Vagina (tissue), 2 donors: Measurements from ENCODE around the gene CCHCR1. TPM values are rescaled to one million over a fixed set of nuclear protein-coding genes. Genes with fewer than 3 reads are reported as not detected.

Experiments
- DNase-seq, 2 donors: peaks; one replicate each; pipeline ENCODE4 v3.0.0-alpha.2; 2017; ENCODE audit errors: extremely low spot score in 2 of 2
- H3K27ac ChIP-seq: fragments of 200-600 bp; sonication (generic); one replicate; pipeline ENCODE4 v1.5.1; 2019
- H3K27me3 ChIP-seq: fragments of 200-600 bp; sonication (generic); one replicate; pipeline ENCODE4 v1.5.1; 2019
- H3K36me3 ChIP-seq, 2 donors: fragments of 200-600 bp; sonication (generic); one replicate each; pipeline ENCODE4 v1.5.1; 2017 to 2019
- H3K4me1 ChIP-seq: fragments of 200-600 bp; sonication (generic); one replicate; pipeline ENCODE4 v1.5.1; 2019
- H3K4me3 ChIP-seq, 2 donors: fragments of 200-600 bp; sonication (generic); 1 replicate in 1 of 2; 2 replicates in 1 of 2; pipeline ENCODE4 v1.5.1; 2016 to 2019
- H3K9me3 ChIP-seq: fragments of 200-600 bp; sonication (generic); one replicate; pipeline ENCODE4 v1.5.1; 2019
- POLR2A ChIP-seq, 2 donors: fragments of 450-650 bp; IDR thresholded peaks; one replicate each; pipeline ENCODE4 v1.6.1; 2017; ENCODE audit warnings: antibody characterized with exemption in 2 of 2, mild to moderate bottlenecking in 2 of 2, moderate library complexity in 2 of 2
- POLR2AphosphoS5 ChIP-seq, 2 donors: sonication (generic); formaldehyde crosslinking; IDR thresholded peaks; one replicate each; pipeline ENCODE4 v1.9.0; 2017; ENCODE audit warnings: antibody characterized with exemption in 2 of 2, mild to moderate bottlenecking in 2 of 2, low read depth in 1 of 2; ENCODE audit not compliant: insufficient read depth in 1 of 2
- intact Hi-C: fragments of 100-400 bp; cut with DNase I; formaldehyde crosslinking; loops from one replicate; pipeline ENCODE4 v1.15.1; 2023
- total RNA-seq: library from RNA; depleted of rRNA; stranded (reverse); fragments of >200 nt; gene quantifications from one replicate; pipeline ENCODE4 v1.2.3, GENCODE V29; 2016
- TF ChIP-seq, protein P1 (sequence below), 3 experiments: fragments of 450-650 bp in 2 of 3; fragments of 200-600 bp in 1 of 3; sonication (generic) in 1 of 3; IDR thresholded peaks; one replicate each; pipeline ENCODE4 v1.5.1; 2017 to 2019; ENCODE audit warnings: antibody characterized with exemption in 3 of 3, mild to moderate bottlenecking in 2 of 3, moderate library complexity in 2 of 3

Gene CCHCR1
- total RNA-seq, 1 donor from 2014 or later: 21.9 TPM

GRCh38 chr6:31173406-31173805 is 15.8 kb upstream of the CCHCR1 start:
- Histone ChIP-seq H3K9me3 (no peaks in the 10 kb centered on the region), H3K4me1 (no peaks in the 10 kb centered on the region)
- intact Hi-C loops: no loop called here

GRCh38 chr6:31172973-31173384 is 15.4 kb upstream of the CCHCR1 start:
- Histone ChIP-seq H3K27ac (no peak overlapping the region), H3K9me3 (no peaks in the 10 kb centered on the region), H3K4me3 (no peak overlapping the region), H3K4me1 (no peaks in the 10 kb centered on the region), H3K36me3 (no peaks in the 10 kb centered on the region), H3K27me3 (no peaks in the 10 kb centered on the region)
- intact Hi-C loops: no loop called here
- TF ChIP-seq, protein P1, sequence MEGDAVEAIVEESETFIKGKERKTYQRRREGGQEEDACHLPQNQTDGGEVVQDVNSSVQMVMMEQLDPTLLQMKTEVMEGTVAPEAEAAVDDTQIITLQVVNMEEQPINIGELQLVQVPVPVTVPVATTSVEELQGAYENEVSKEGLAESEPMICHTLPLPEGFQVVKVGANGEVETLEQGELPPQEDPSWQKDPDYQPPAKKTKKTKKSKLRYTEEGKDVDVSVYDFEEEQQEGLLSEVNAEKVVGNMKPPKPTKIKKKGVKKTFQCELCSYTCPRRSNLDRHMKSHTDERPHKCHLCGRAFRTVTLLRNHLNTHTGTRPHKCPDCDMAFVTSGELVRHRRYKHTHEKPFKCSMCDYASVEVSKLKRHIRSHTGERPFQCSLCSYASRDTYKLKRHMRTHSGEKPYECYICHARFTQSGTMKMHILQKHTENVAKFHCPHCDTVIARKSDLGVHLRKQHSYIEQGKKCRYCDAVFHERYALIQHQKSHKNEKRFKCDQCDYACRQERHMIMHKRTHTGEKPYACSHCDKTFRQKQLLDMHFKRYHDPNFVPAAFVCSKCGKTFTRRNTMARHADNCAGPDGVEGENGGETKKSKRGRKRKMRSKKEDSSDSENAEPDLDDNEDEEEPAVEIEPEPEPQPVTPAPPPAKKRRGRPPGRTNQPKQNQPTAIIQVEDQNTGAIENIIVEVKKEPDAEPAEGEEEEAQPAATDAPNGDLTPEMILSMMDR (IDR thresholded peaks at IDR 0.05): no peak
- TF ChIP-seq POLR2A (IDR thresholded peaks at IDR 0.05) (no peak), POLR2AphosphoS5 (IDR thresholded peaks at IDR 0.05; ENCODE audit: insufficient read depth in 1 of 2, low read depth in 1 of 2) (no peak)
- no peak for DNase-seq

More at GRCh38 chr6:31173406-31173805, 15.8 kb upstream of the CCHCR1 start:
- TF ChIP-seq POLR2AphosphoS5 (IDR thresholded peaks at IDR 0.05; ENCODE audit: insufficient read depth in 1 of 2, low read depth in 1 of 2): no peak
- TF ChIP-seq POLR2A (IDR thresholded peaks at IDR 0.05): no peak
- TF ChIP-seq, protein P1 (IDR thresholded peaks at IDR 0.05): no peak
- no peak overlapping the region for H3K27ac ChIP-seq
- H3K4me3 ChIP-seq: no peak overlapping the region
- H3K36me3 ChIP-seq: no peaks in the 10 kb centered on the region
- no peaks in the 10 kb centered on the region for H3K27me3 ChIP-seq
- DNase-seq: no peak

DNA sequence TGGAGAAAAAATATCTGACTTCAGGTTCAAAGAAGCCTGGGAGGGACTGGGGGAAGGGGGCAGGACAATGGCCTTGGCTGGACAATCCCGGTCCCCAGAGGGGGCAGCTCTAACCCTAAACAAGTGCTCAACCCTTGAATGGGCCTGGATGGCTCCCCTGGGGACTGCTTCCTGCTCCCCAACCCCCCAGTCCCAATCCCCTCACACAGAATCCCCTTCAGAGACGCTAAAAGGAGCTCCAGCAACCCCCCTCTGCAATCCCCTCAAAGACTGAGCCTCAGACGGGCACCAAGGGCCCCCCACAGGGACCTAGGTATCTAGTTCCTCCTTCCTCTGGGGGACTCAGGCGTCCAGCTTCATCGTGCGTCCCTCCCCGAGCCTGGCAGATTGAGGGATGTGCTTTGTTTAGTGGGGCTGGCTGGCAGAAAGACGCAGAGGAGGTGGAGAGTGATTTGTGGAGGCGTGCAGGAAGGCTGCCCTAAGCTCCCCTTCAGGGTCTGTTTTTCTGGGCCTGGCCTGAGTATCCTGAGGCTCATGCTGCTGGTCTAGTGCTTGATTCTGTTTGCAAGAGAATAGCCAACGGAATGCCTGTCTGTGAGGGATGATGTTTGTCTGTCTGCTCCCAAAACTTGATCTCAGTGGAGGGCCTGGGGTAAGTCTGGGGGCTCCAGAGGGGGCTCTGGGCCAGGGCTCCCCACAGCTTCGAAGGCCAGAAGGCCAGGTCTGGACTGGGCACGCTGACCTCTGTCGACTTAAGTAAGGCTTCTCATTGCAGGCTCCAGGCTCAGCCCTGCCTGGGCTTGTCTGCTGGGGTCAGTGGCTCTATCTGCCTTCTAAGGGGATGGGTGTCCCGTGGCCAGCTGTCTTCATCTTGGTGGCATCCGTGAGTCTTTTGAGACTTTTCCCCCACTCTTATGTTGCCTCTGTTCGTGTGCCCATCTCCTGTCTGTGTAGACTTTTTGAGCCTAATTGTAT is 14.6 kb upstream of the CCHCR1 start:
- Histone ChIP-seq H3K27me3 (no peaks in the 10 kb centered on the region), H3K9me3 (no peaks in the 10 kb centered on the region), H3K36me3 (no peaks in the 10 kb centered on the region), H3K4me1 (no peaks in the 10 kb centered on the region), H3K4me3 (no peak overlapping the region), H3K27ac (no peak overlapping the region)
- no peak for DNase-seq
- TF ChIP-seq, protein P1 (IDR thresholded peaks at IDR 0.05): no peak
- TF ChIP-seq POLR2A (IDR thresholded peaks at IDR 0.05): no peak
- no peak for TF ChIP-seq POLR2AphosphoS5 (IDR thresholded peaks at IDR 0.05; ENCODE audit: insufficient read depth in 1 of 2, low read depth in 1 of 2)
- intact Hi-C loops: no loop called here

- Histone ChIP-seq H3K27me3 (no peaks in the 10 kb centered on the region), H3K4me1 (no peaks in the 10 kb centered on the region)
Measured at GRCh38 chr6:31170987-31171671, 13.5 kb upstream of the CCHCR1 start.

More at GRCh38 chr6:31170987-31171671, 13.5 kb upstream of the CCHCR1 start:
- Histone ChIP-seq H3K4me3 (no peak overlapping the region), H3K27ac (no peak overlapping the region), H3K9me3 (no peaks in the 10 kb centered on the region), H3K36me3 (no peaks in the 10 kb centered on the region)
- DNase-seq: no peak
- TF ChIP-seq, protein P1 (IDR thresholded peaks at IDR 0.05): no peak
- TF ChIP-seq POLR2A (IDR thresholded peaks at IDR 0.05): no peak
- TF ChIP-seq POLR2AphosphoS5 (IDR thresholded peaks at IDR 0.05; ENCODE audit: insufficient read depth in 1 of 2, low read depth in 1 of 2): no peak
- intact Hi-C loops: no loop called here
